Esophagus squamous epithelium (tissue), 5 donors: ENCODE data around the gene RBBP8. TPM values are rescaled to one million over a fixed set of nuclear protein-coding genes. Genes with fewer than 3 reads are reported as not detected.
A peak's percentile ranks its signal among the peaks of the same experiment; 100 is the strongest.

ENCODE experiments used
- DNase-seq: peaks from one replicate; lab custom pipeline; 2025; lab: John Stamatoyannopoulos, UW
- H3K27ac ChIP-seq, 4 donors: fragments of 200-600 bp; sonication (generic); one replicate each; pipeline ENCODE4 v1.5.1; 2016 to 2019; ENCODE audit warnings: mild to moderate bottlenecking in 1 of 4
- H3K27me3 ChIP-seq, 4 donors: fragments of 200-600 bp; sonication (generic); 1 replicate in 3 of 4; 2 replicates in 1 of 4; pipeline versions ENCODE4 v1.5.1 to v1.6.0; 2017 to 2021; ENCODE audit warnings: antibody characterized with exemption in 1 of 4
- H3K36me3 ChIP-seq, 3 donors: fragments of 200-600 bp; sonication (generic); one replicate each; pipeline ENCODE4 v1.5.1; 2016 to 2019
- H3K4me1 ChIP-seq, 3 donors: fragments of 200-600 bp; sonication (generic); one replicate each; pipeline ENCODE4 v1.5.1; 2017 to 2019
- H3K4me3 ChIP-seq, 4 donors: fragments of 200-600 bp; sonication (generic); 1 replicate in 3 of 4; 2 replicates in 1 of 4; pipeline ENCODE4 v1.5.1; 2016 to 2019; ENCODE audit warnings: mild to moderate bottlenecking in 2 of 4, moderate library complexity in 1 of 4
- H3K9me3 ChIP-seq, 3 donors: fragments of 200-600 bp; sonication (generic); one replicate each; pipeline ENCODE4 v1.5.1; 2016 to 2019
- CTCF ChIP-seq, 6 experiments: fragments of 450-650 bp in 4 of 6; fragments of 200-600 bp in 2 of 6; sonication (generic) in 2 of 6; IDR thresholded peaks; one replicate each; pipeline ENCODE4 v1.5.1; 2016 to 2019; ENCODE audit warnings: antibody characterized with exemption in 6 of 6, mild to moderate bottlenecking in 4 of 6, moderate library complexity in 4 of 6
- POLR2A ChIP-seq, 4 donors: fragments of 450-650 bp; IDR thresholded peaks; one replicate each; pipeline ENCODE4 v1.6.1; 2017; ENCODE audit warnings: antibody characterized with exemption in 4 of 4, mild to moderate bottlenecking in 4 of 4, moderate library complexity in 3 of 4
- WGBS, 2 donors: methylation state at CpG; one replicate each; pipeline ENCODE4 v1.1.5; 2018; 5-methylcytosine and 5-hydroxymethylcytosine counted together
- intact Hi-C: fragments of 100-400 bp; cut with DNase I; formaldehyde crosslinking; loops from one replicate; pipeline ENCODE4 v1.15.0; 2022
- total RNA-seq, 4 donors: library from RNA; depleted of rRNA; stranded (reverse); fragments of >200 nt; gene quantifications; one replicate each; pipeline ENCODE4 v1.1.0, GENCODE V29; 2016
- donor health status: DM: yes; HTN: yes; CAD: no.

Gene RBBP8
- total RNA-seq, 4 donors from 2014 or later, result 22.3 to 69.8 (median 53.2) TPM

GRCh38 chr18:23012249-23012648 is 79.1 kb downstream of the RBBP8 start:
- Histone ChIP-seq H3K36me3 (peaks cover 0 to 32% (median 0%) of the 10 kb centered on the region in 3 donors), H3K27me3 (no peaks in the 10 kb centered on the region), H3K27ac (no peak overlapping the region), H3K4me1 (no peaks in the 10 kb centered on the region), H3K4me3 (no peak overlapping the region), H3K9me3 (no peaks in the 10 kb centered on the region)
- intact Hi-C loops, result no loop called here
- TF ChIP-seq POLR2A (IDR thresholded peaks at IDR 0.05) (no peak), CTCF (IDR thresholded peaks at IDR 0.05) (no peak)
- no peak for DNase-seq
- 93 to 100% methylated on average over 1 of the region's 1 CpG for WGBS, 2 donors

- peaks cover 0 to 9% (median 0%) of the 10 kb centered on the region in 3 donors for H3K4me1 ChIP-seq
- H3K4me3 ChIP-seq, result peak overlapping the region in 1 of 4 donors; percentile 8
- 71 to 76% methylated on average over 5 of the region's 5 CpGs for WGBS, 2 donors
- intact Hi-C loops, result no loop called here
- DNase-seq, result no peak
- TF ChIP-seq POLR2A (IDR thresholded peaks at IDR 0.05) (no peak), CTCF (IDR thresholded peaks at IDR 0.05) (no peak)
- no peaks in the 10 kb centered on the region for H3K27me3 ChIP-seq
- H3K36me3 ChIP-seq, result peaks cover 0 to 57% (median 0%) of the 10 kb centered on the region in 3 donors
- H3K9me3 ChIP-seq, result no peaks in the 10 kb centered on the region
- no peak overlapping the region for H3K27ac ChIP-seq
Measured at GRCh38 chr18:23020555-23021294, 87.6 kb downstream of the RBBP8 start.

- H3K4me1 ChIP-seq, result peaks cover 0 to 9% (median 0%) of the 10 kb centered on the region in 3 donors
- H3K27me3 ChIP-seq, result no peaks in the 10 kb centered on the region
- intact Hi-C loops, result no loop called here
- DNase-seq, result no peak
- TF ChIP-seq POLR2A (IDR thresholded peaks at IDR 0.05) (no peak), CTCF (IDR thresholded peaks at IDR 0.05) (no peak)
- H3K9me3 ChIP-seq, result no peaks in the 10 kb centered on the region
- H3K4me3 ChIP-seq, result no peak overlapping the region
- 95% methylated on average over 2 of the region's 2 CpGs for WGBS, 2 donors
- H3K27ac ChIP-seq, result no peak overlapping the region
- peaks cover 0 to 65% (median 0%) of the 10 kb centered on the region in 3 donors for H3K36me3 ChIP-seq
Measured at GRCh38 chr18:23021623-23022022, 88.5 kb downstream of the RBBP8 start.

- WGBS, 2 donors, result 54 to 66% methylated on average over 3 to 4 of the region's 4 CpGs
- Histone ChIP-seq H3K4me1 (peaks cover 0 to 25% (median 5%) of the 10 kb centered on the region in 3 donors), H3K9me3 (no peaks in the 10 kb centered on the region), H3K4me3 (no peak overlapping the region), H3K27ac (peak overlapping the region in 1 of 4 donors; percentile 1), H3K27me3 (no peaks in the 10 kb centered on the region), H3K36me3 (peaks cover 0 to 16% (median 0%) of the 10 kb centered on the region in 3 donors)
- DNase-seq, result no peak
- TF ChIP-seq POLR2A (IDR thresholded peaks at IDR 0.05) (no peak), CTCF (IDR thresholded peaks at IDR 0.05) (no peak)
- intact Hi-C loops, result no loop called here
Measured at GRCh38 chr18:23032030-23032582, 99.0 kb downstream of the RBBP8 start.

- Histone ChIP-seq H3K4me1 (peaks cover 0 to 25% (median 5%) of the 10 kb centered on the region in 3 donors), H3K9me3 (no peaks in the 10 kb centered on the region), H3K27me3 (no peaks in the 10 kb centered on the region), H3K27ac (peak overlapping the region in 1 of 4 donors; percentile 21), H3K36me3 (peaks cover 0 to 9% (median 0%) of the 10 kb centered on the region in 3 donors), H3K4me3 (no peak overlapping the region)
- intact Hi-C loops, result no loop called here
- DNase-seq, result no peak
- TF ChIP-seq POLR2A (IDR thresholded peaks at IDR 0.05) (no peak), CTCF (IDR thresholded peaks at IDR 0.05) (no peak)
- 28 to 57% methylated on average over 3 to 5 of the region's 5 CpGs for whole genome bisulfite sequencing, 2 donors
Measured at GRCh38 chr18:23033056-23033455, 99.9 kb downstream of the RBBP8 start.
